NT2/D1 (cell line): ENCODE data around the gene RIC1.
"Not testable (repeated sequence)": the region's sequence is repeated elsewhere in the genome, so short reads cannot be mapped to it uniquely, and the experiment has no call there.

Experiments
- DNase-seq: peaks from one replicate; pipeline ENCODE4 v3.0.0-alpha.2; 2011; ENCODE audit warnings: low read depth, low spot score
- H3K27me3 ChIP-seq: 2 replicates; pipeline ENCODE4 v1.6.0; 2011; ENCODE audit warnings: mild to moderate bottlenecking; ENCODE audit not compliant: insufficient read length, insufficient read depth
- H3K36me3 ChIP-seq: 2 replicates; pipeline ENCODE4 v1.6.1; 2011; ENCODE audit warnings: mild to moderate bottlenecking, low read length, mixed read lengths; ENCODE audit not compliant: insufficient read depth, insufficient read length
- H3K4me1 ChIP-seq: 2 replicates; pipeline ENCODE4 v1.5.1; 2011; ENCODE audit not compliant: insufficient read depth, insufficient read length
- H3K4me3 ChIP-seq: 2 replicates; pipeline ENCODE4 v1.5.1; 2011; ENCODE audit warnings: low read depth; ENCODE audit not compliant: insufficient read length
- H3K9ac ChIP-seq: 2 replicates; pipeline ENCODE4 v1.6.0; 2011; ENCODE audit warnings: low read depth; ENCODE audit not compliant: insufficient read length
- H3K9me3 ChIP-seq: 2 replicates; pipeline ENCODE4 v1.5.1; 2011; ENCODE audit warnings: mild to moderate bottlenecking, low read length; ENCODE audit not compliant: insufficient read depth
- SUZ12 ChIP-seq: IDR thresholded peaks from 2 replicates; pipeline ENCODE4 v1.6.1; 2011; ENCODE audit not compliant: insufficient read length, insufficient read depth; ENCODE audit errors: extremely low read depth
- YY1 ChIP-seq: IDR thresholded peaks from 2 replicates; pipeline ENCODE4 v1.6.1; 2011; ENCODE audit not compliant: insufficient read length, insufficient read depth
- ZNF274 ChIP-seq: IDR thresholded peaks from 2 replicates; pipeline ENCODE4 v1.6.1; 2011; ENCODE audit warnings: mild to moderate bottlenecking, low read depth, low read length

Gene RIC1

GRCh38 chr9:5628530-5629311, at the start of gene RIC1:
TSS of gene RIC1 (plus strand) at chr9:5629107. CDS start at chr9:5629310, 203 bp downstream.
- Histone ChIP-seq H3K27me3 (no peaks in the 10 kb centered on the region), H3K36me3 (peaks cover 4% of the 10 kb centered on the region), H3K4me1 (no peaks in the 10 kb centered on the region), H3K9ac (peak within 1 kb of the TSS; percentile 94), H3K9me3 (no peaks in the 10 kb centered on the region), H3K4me3 (peak within 1 kb of the TSS; percentile 82)
- no peak for TF ChIP-seq SUZ12
- no peak for TF ChIP-seq ZNF274
- no peak for TF ChIP-seq YY1
- peak; percentile 69 for DNase-seq

- Histone ChIP-seq H3K4me3 (no peak overlapping the region), H3K27me3 (no peaks in the 10 kb centered on the region), H3K36me3 (no peaks in the 10 kb centered on the region), H3K9ac (no peak overlapping the region), H3K9me3 (peaks cover 10% of the 10 kb centered on the region; the same call in 1 of the 2 replicates), H3K4me1 (no peaks in the 10 kb centered on the region)
- TF ChIP-seq YY1, result no peak
- TF ChIP-seq SUZ12, result no peak
- no peak for TF ChIP-seq ZNF274
- no peak for DNase-seq
Observed at GRCh38 chr9:5579881-5580280, 49.0 kb upstream of the RIC1 start.

- Histone ChIP-seq H3K9me3 (peaks cover 10% of the 10 kb centered on the region; the same call in 1 of the 2 replicates), H3K4me3 (no peak overlapping the region)
Observed at GRCh38 chr9:5580650-5581049, 48.3 kb upstream of the RIC1 start.

GRCh38 chr9:5581706-5582105, 47.2 kb upstream of the RIC1 start:
- H3K9ac ChIP-seq, H3K27me3 ChIP-seq, H3K4me1 ChIP-seq, H3K4me3 ChIP-seq, H3K36me3 ChIP-seq, DNase-seq: not testable (repeated sequence)
- peaks cover 10% of the 10 kb centered on the region; the same call in 1 of the 2 replicates for H3K9me3 ChIP-seq

More at GRCh38 chr9:5580650-5581049, 48.3 kb upstream of the RIC1 start:
- TF ChIP-seq YY1 (no peak), ZNF274 (no peak), SUZ12 (no peak)
- DNase-seq, result no peak
- H3K27me3 ChIP-seq, result no peaks in the 10 kb centered on the region
- no peaks in the 10 kb centered on the region for H3K36me3 ChIP-seq
- H3K4me1 ChIP-seq, result no peaks in the 10 kb centered on the region
- H3K9ac ChIP-seq, result no peak overlapping the region

DNA sequence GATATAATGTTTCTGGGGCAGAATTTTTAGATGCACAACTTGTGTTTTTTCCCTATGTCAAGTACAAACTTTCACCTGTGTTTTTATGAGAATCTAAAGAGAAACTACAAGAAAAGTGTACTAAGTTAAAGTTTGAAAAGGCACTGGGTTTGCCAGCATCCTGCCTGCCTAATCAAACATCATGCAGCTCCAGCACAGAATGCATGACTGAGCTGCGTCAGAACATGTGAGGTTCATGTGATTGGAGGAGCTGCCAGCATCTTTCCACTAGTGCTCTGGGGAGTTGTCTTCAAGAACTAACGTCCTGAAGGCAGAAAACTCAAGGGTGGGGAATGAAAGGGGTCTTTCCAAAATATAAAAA, 46.1 kb upstream of the RIC1 start:
- no peak for TF ChIP-seq ZNF274
- TF ChIP-seq SUZ12, result no peak
- no peak for TF ChIP-seq YY1
- Histone ChIP-seq H3K4me1 (no peaks in the 10 kb centered on the region), H3K9me3 (peaks cover 10% of the 10 kb centered on the region; the same call in 1 of the 2 replicates), H3K9ac (no peak overlapping the region), H3K4me3 (no peak overlapping the region), H3K36me3 (no peaks in the 10 kb centered on the region), H3K27me3 (no peaks in the 10 kb centered on the region)
- no peak for DNase-seq

DNA sequence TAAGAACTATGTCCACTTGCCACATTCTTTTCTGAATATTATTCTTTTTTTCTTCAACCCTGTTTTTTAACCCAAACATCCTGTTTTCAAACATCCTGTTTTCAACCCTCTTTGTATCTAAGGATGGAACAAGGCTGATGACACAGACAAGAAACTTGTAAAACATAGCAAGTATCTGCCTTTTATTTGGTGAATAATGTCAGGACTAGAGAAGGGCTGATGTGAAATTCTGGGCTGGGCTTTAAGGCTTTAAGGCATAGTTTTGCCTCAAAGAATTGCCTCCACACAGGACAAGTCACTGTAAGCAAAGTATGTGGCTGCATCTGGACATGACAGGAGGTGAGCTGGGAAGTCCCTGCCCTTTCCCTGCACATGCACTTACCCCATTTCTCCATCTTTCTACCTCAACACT, 42.5 kb upstream of the RIC1 start:
- H3K9ac ChIP-seq, result no peak overlapping the region
- peaks cover 5% of the 10 kb centered on the region; the same call in 1 of the 2 replicates for H3K9me3 ChIP-seq
- H3K4me3 ChIP-seq, result no peak overlapping the region
- no peaks in the 10 kb centered on the region for H3K4me1 ChIP-seq
- DNase-seq, result no peak
- TF ChIP-seq SUZ12 (no peak), YY1 (no peak), ZNF274 (no peak)
- H3K27me3 ChIP-seq, result no peaks in the 10 kb centered on the region
- H3K36me3 ChIP-seq, result no peaks in the 10 kb centered on the region

DNA sequence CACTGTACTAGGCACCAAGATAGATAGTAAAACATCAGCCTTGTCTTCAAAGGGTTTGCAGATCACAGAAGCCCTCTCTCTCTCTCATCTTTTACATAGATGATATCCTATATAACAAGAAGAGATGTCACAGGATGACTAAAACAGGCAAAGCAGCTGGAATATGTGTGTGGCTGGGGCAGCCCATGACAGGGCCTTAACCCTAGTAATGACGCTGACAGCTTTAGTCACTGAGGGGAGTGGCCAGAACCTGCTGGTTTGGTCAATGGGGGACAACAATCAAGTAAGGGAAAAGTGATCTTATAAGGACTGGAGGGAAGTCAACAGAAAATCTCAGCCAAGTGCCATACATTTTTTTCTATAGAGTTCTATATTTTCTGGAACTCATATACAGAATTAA, 41.9 kb upstream of the RIC1 start:
- H3K9ac ChIP-seq, result no peak overlapping the region
- H3K9me3 ChIP-seq, result no peaks in the 10 kb centered on the region
- DNase-seq, result no peak
- H3K36me3 ChIP-seq, result no peaks in the 10 kb centered on the region
- H3K27me3 ChIP-seq, result no peaks in the 10 kb centered on the region
- TF ChIP-seq YY1, result no peak
- TF ChIP-seq SUZ12, result no peak
- no peak for TF ChIP-seq ZNF274
- no peak overlapping the region for H3K4me3 ChIP-seq
- no peaks in the 10 kb centered on the region for H3K4me1 ChIP-seq
